SKM-1 (cell line): ENCODE results near the gene OOSP4B.
"Not testable (repeated sequence)": the region's sequence is repeated elsewhere in the genome, so short reads cannot be mapped to it uniquely, and the experiment has no call there.

Experiments used
- DNase-seq: peaks from one replicate; lab custom pipeline; 2025; ENCODE audit not compliant: unreplicated experiment; lab: John Stamatoyannopoulos, UW

OOSP4B gene

GRCh38 chr11:60016881-60017280 lies at the start of gene OOSP4B:
Gene OOSP4B, plus strand, starts transcription at chr11:60017181.
- no peak for DNase-seq

GRCh38 chr11:59967677-59968394 lies 49.1 kb upstream of the OOSP4B start:
- no peak for DNase-seq

- no peak for DNase-seq
Observed at GRCh38 chr11:59968395-59968783, 48.6 kb upstream of the OOSP4B start.

- DNase-seq, result no peak
Observed at GRCh38 chr11:59973097-59973496, 43.9 kb upstream of the OOSP4B start.

- DNase-seq, result no peak
Observed at GRCh38 chr11:59981106-59981770, 35.7 kb upstream of the OOSP4B start.

- not testable (repeated sequence) for DNase-seq
Observed at GRCh38 chr11:59982037-59982436, 34.9 kb upstream of the OOSP4B start.

- no peak for DNase-seq
Observed at GRCh38 chr11:59983212-59983611, 33.8 kb upstream of the OOSP4B start.

- DNase-seq, result no peak
Observed at GRCh38 chr11:59984368-59984767, 32.6 kb upstream of the OOSP4B start.

- DNase-seq, result no peak
Observed at GRCh38 chr11:59990421-59990820, 26.6 kb upstream of the OOSP4B start.

GRCh38 chr11:59992425-59992824 lies 24.6 kb upstream of the OOSP4B start:
- no peak for DNase-seq

- no peak for DNase-seq
Observed at GRCh38 chr11:59997800-59998199, 19.2 kb upstream of the OOSP4B start.

- DNase-seq, result no peak
Observed at GRCh38 chr11:59999691-60000090, 17.3 kb upstream of the OOSP4B start.

GRCh38 chr11:60003729-60004128 lies 13.3 kb upstream of the OOSP4B start:
- DNase-seq, result no peak

- DNase-seq, result no peak
Observed at GRCh38 chr11:60005360-60005759, 11.6 kb upstream of the OOSP4B start.

- no peak for DNase-seq
Observed at GRCh38 chr11:60018058-60018457, 1.1 kb downstream of the OOSP4B start.

- DNase-seq, result not testable (repeated sequence)
Observed at GRCh38 chr11:60020376-60020775, 3.4 kb downstream of the OOSP4B start.

GRCh38 chr11:60029015-60029632 lies 12.1 kb downstream of the OOSP4B start:
- no peak for DNase-seq

- DNase-seq, result no peak
Observed at GRCh38 chr11:60040109-60040508, 23.1 kb downstream of the OOSP4B start, which contains the start of gene OOSP2. Gene OOSP2, plus strand, starts transcription at chr11:60040409. Its CDS starts 51 bp downstream, at chr11:60040460.

- DNase-seq, result not testable (repeated sequence)
Observed at GRCh38 chr11:60050422-60050821, 33.4 kb downstream of the OOSP4B start.

GRCh38 chr11:60050839-60051238 lies 33.9 kb downstream of the OOSP4B start:
- not testable (repeated sequence) for DNase-seq

GRCh38 chr11:60056349-60056969 lies 39.5 kb downstream of the OOSP4B start, which contains the start of gene MS4A3:
Gene MS4A3, plus strand, starts transcription at chr11:60056665. Its CDS starts 4,496 bp downstream, at chr11:60061161.
- peak; percentile 94 for DNase-seq
